SK-N-SH (cell line): ENCODE results near the gene TTC7B.

Experiments
- EZH2phosphoT487 ChIP-seq: fragments of 200-600 bp; sonication (generic); IDR thresholded peaks from 2 replicates; pipeline ENCODE4 v1.6.1; 2017; ENCODE audit warnings: low read depth, mixed run types, mild to moderate bottlenecking, antibody characterized with exemption, moderate library complexity, borderline replicate concordance
- TAF1 ChIP-seq: IDR thresholded peaks from 2 replicates; pipeline ENCODE4 v1.6.1; 2012; ENCODE audit warnings: low read depth, mild to moderate bottlenecking, low read length, moderate library complexity, borderline replicate concordance

DNA sequence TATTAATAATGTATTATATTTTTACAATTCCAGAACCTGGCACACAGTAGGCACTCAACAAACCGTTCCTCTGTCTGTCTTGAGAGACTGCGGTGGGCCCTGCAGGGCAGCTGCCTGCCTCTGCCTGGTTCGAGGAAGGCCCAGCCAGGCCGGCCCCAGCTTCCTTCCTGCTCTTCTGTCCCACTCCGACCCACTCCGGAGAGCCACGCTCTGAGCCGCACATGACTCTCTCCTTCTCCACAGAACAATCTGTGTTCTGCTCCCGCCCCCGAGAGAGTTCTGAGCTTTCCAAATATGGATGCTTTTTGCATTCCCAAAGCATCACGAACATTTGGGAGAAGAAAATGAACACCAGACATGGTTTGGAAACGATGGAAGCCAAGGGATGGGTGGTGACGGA, 57.3 kb downstream of the TTC7B start:
- TF ChIP-seq EZH2phosphoT487 (no peak), TAF1 (no peak)
